Measurements from ENCODE around the gene KIF1A.

KIF1A gene

GRCh38 chr2:240839152-240840143 lies 19.4 kb upstream of the KIF1A start:
- Histone ChIP-seq H3K4me1 (peaks cover 5% of the 10 kb centered on the region), H3K27me3 (no peaks in the 10 kb centered on the region), H3K36me3 (no peaks in the 10 kb centered on the region), H3K4me3 (ENCODE audit: low read depth, low read length) (no peak overlapping the region), H3K9me3 (no peaks in the 10 kb centered on the region)
- no peak for TF ChIP-seq CTCF (IDR thresholded peaks at IDR 0.05; ENCODE audit: low read depth, low read length)
- DNase-seq = peak; percentile 35

- TF ChIP-seq CTCF (IDR thresholded peaks at IDR 0.05; ENCODE audit: low read depth, low read length) = no peak
- no peaks in the 10 kb centered on the region for H3K9me3 ChIP-seq
- H3K4me3 ChIP-seq (ENCODE audit: low read depth, low read length) = no peak overlapping the region
These were observed 17.6 kb upstream of the KIF1A start for GRCh38 chr2:240837621-240838020.

GRCh38 chr2:240836781-240837467 lies 16.9 kb upstream of the KIF1A start:
- Histone ChIP-seq H3K4me3 (ENCODE audit: low read depth, low read length) (no peak overlapping the region), H3K9me3 (no peaks in the 10 kb centered on the region), H3K36me3 (no peaks in the 10 kb centered on the region), H3K27me3 (no peaks in the 10 kb centered on the region), H3K4me1 (peaks cover 12% of the 10 kb centered on the region)
- DNase-seq = peak; percentile 76
- no peak for TF ChIP-seq CTCF (IDR thresholded peaks at IDR 0.05; ENCODE audit: low read depth, low read length)

More at GRCh38 chr2:240837621-240838020, 17.6 kb upstream of the KIF1A start:
- no peak for DNase-seq
- H3K4me1 ChIP-seq = peaks cover 10% of the 10 kb centered on the region
- H3K27me3 ChIP-seq = no peaks in the 10 kb centered on the region
- H3K36me3 ChIP-seq = no peaks in the 10 kb centered on the region

GRCh38 chr2:240835528-240835927 lies 15.5 kb upstream of the KIF1A start:
- no peaks in the 10 kb centered on the region for H3K27me3 ChIP-seq
- peaks cover 12% of the 10 kb centered on the region for H3K4me1 ChIP-seq
- no peaks in the 10 kb centered on the region for H3K9me3 ChIP-seq
- DNase-seq = no peak
- no peaks in the 10 kb centered on the region for H3K36me3 ChIP-seq
- H3K4me3 ChIP-seq (ENCODE audit: low read depth, low read length) = no peak overlapping the region
- no peak for TF ChIP-seq CTCF (IDR thresholded peaks at IDR 0.05; ENCODE audit: low read depth, low read length)

- Histone ChIP-seq H3K27me3 (no peaks in the 10 kb centered on the region), H3K9me3 (no peaks in the 10 kb centered on the region), H3K36me3 (no peaks in the 10 kb centered on the region), H3K4me1 (peaks cover 6% of the 10 kb centered on the region), H3K4me3 (ENCODE audit: low read depth, low read length) (no peak overlapping the region)
- no peak for DNase-seq
- TF ChIP-seq CTCF (IDR thresholded peaks at IDR 0.05; ENCODE audit: low read depth, low read length) = no peak
These were observed 14.5 kb upstream of the KIF1A start for GRCh38 chr2:240834377-240834975.
